ENCODE results near the gene SEC24D. TPM values are rescaled to one million over a fixed set of nuclear protein-coding genes. Genes with fewer than 3 reads are reported as not detected.
A peak's percentile ranks its signal among the peaks of the same experiment; 100 is the strongest.

SEC24D gene
- polyA plus RNA-seq, 1 experiment = 80.3 TPM

DNA sequence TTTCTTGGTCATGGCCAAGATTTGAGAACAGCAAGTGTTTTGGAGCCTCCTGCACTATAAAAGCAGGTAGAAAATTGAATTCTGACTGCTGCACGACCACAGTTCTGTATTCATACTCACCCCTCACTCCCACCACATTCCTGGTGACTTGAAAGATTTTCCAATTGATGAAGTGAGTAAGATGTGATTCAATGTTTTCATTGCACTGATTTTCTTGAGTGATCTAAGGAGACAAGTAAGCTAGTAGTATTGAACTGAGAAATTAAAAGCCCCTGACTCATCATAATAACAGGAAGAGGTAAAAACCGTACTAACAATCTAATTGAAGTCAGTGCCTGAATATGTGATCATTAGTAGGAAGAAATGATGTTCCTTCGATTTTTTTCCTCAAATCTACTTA, 6.1 kb upstream of the SEC24D start:
- no peaks in the 10 kb centered on the region for H3K36me3 ChIP-seq (ENCODE audit: control insufficient read depth, insufficient read depth, low read length)
- ChIA-PET CTCF (interaction anchor here (1.0 kb wide), 1 partner anchor 42 kb away, joined by 3 read pairs; no protein-coding TSS in a partner anchor), POLR2A (no interaction called here)
- no peak overlapping the region for H3K4me3 ChIP-seq (ENCODE audit: low read depth, low read length)
- DNase-seq (ENCODE audit: low read depth) = no peak
- H3K27me3 ChIP-seq (ENCODE audit: control insufficient read depth, insufficient read depth, low read length) = no peaks in the 10 kb centered on the region
- TF ChIP-seq, protein P1, sequence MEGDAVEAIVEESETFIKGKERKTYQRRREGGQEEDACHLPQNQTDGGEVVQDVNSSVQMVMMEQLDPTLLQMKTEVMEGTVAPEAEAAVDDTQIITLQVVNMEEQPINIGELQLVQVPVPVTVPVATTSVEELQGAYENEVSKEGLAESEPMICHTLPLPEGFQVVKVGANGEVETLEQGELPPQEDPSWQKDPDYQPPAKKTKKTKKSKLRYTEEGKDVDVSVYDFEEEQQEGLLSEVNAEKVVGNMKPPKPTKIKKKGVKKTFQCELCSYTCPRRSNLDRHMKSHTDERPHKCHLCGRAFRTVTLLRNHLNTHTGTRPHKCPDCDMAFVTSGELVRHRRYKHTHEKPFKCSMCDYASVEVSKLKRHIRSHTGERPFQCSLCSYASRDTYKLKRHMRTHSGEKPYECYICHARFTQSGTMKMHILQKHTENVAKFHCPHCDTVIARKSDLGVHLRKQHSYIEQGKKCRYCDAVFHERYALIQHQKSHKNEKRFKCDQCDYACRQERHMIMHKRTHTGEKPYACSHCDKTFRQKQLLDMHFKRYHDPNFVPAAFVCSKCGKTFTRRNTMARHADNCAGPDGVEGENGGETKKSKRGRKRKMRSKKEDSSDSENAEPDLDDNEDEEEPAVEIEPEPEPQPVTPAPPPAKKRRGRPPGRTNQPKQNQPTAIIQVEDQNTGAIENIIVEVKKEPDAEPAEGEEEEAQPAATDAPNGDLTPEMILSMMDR (IDR thresholded peaks at IDR 0.05; ENCODE audit: insufficient read depth, low read depth, low read length) = no peak

DNA sequence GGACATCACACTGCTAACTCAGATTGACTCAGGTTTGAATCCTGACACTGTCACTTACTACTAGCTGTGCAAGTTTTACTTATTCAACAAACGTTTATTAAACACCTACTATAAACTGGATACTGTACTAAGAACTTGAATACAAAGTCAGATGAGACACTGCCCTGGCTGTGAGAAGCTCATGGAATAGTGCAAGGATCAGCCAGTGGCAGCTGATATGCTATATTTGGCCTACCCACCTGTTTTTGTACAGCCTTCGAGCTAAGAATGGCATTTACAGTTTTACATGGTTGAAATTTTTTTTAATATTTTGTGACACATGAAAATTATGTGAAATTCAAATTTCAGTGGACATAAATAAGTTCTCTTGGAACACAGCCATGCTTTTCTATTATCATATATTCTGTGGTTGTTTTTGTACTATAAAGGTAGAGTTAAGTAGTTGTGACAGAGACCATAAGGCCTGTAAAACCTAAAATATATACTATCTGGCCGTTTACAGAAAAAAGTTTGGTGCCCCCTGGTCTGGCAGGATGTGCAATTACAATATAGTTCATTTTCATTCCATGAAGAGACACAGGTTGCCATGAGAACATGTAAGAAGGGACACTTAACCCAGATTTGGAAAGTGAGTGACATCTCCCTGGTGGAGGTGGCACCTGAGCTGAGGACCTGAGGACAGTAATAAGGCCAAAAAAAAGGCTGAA, 3.4 kb upstream of the SEC24D start:
- Histone ChIP-seq H3K4me3 (ENCODE audit: low read depth, low read length) (no peak overlapping the region), H3K27me3 (ENCODE audit: control insufficient read depth, insufficient read depth, low read length) (no peaks in the 10 kb centered on the region), H3K36me3 (ENCODE audit: control insufficient read depth, insufficient read depth, low read length) (no peaks in the 10 kb centered on the region)
- ChIA-PET POLR2A (no interaction called here), CTCF (interaction anchor here (1.6 to 2.2 kb wide), 2 partner anchors 11 to 26 kb away, joined by 5 to 6 read pairs; no protein-coding TSS in a partner anchor)
- TF ChIP-seq, protein P1 (IDR thresholded peaks at IDR 0.05; ENCODE audit: insufficient read depth, low read depth, low read length) = no peak
- no peak for DNase-seq (ENCODE audit: low read depth)

DNA sequence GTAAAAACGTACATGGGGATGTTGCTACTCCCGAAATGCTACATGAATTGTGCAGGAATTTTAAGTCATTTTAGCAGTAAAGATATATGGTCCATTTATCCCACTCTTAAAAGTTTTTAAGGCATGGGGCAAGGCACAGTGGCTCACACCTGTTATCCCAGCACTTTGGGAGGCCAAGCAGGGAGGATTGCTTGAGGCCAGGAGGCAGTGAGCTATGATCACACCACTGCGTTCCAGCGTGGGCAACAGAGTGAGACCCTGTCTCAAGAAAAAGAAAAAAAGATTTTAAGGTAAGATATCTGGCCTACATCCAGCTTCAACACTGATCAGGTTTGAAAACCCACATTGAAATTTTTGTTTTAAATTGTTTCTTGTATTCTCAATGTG, 1.2 kb upstream of the SEC24D start:
- ChIA-PET CTCF (interaction anchor here (2.9 to 3.0 kb wide), 2 partner anchors 10 to 28 kb away, joined by 10 to 15 read pairs; no protein-coding TSS in a partner anchor), POLR2A (interaction anchor here (0.7 kb wide), 1 partner anchor 127 kb away, joined by 5 read pairs; no protein-coding TSS in a partner anchor)
- no peak for DNase-seq (ENCODE audit: low read depth)
- Histone ChIP-seq H3K36me3 (ENCODE audit: control insufficient read depth, insufficient read depth, low read length) (peaks cover 6% of the 10 kb centered on the region), H3K4me3 (ENCODE audit: low read depth, low read length) (no peak overlapping the region; the same call in 1 of the 2 replicates), H3K27me3 (ENCODE audit: control insufficient read depth, insufficient read depth, low read length) (no peaks in the 10 kb centered on the region)
- TF ChIP-seq, protein P1 (IDR thresholded peaks at IDR 0.05; ENCODE audit: insufficient read depth, low read depth, low read length) = no peak

DNA sequence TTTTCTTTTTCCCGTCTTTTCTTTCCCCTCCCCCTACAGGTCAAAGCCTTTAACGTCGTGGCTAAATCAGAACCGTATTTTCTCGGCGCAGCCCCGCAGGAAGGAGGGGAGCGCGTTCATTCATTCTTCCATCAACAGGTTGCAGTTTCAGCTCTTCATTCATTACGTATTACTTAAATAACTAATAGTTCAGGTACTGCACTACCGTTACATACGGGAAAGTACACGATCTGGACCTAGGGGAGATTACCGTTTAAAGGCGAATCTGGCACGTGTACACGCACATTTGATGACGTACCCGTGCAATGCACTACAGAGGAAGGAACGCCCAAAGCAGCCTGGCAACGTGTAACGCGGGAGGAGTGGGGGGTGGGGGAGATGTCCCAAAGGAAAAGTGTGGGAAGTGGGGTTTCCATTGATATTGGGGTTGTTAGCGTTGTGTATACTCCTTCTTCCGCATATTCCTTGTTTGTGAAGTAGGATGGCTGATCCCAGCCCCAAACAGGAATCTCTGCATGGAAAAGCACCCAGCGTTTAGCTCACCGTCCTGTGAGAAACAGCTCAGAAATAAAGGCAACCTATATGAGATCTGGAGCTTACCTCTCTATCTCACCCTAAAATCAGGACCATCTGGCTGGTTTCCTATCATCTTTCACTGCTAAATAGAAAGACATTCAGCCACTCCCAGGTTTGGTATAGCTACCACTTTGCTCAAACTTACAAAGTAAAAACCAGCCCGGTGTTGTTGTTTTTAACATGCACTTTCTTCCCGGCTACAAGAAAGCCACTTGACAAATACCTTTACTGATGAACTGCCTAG, 585 bp upstream of the SEC24D start:
- H3K36me3 ChIP-seq (ENCODE audit: control insufficient read depth, insufficient read depth, low read length) = peaks cover 9% of the 10 kb centered on the region
- no peaks in the 10 kb centered on the region for H3K27me3 ChIP-seq (ENCODE audit: control insufficient read depth, insufficient read depth, low read length)
- TF ChIP-seq, protein P1 (IDR thresholded peaks at IDR 0.05; ENCODE audit: insufficient read depth, low read depth, low read length) = no peak
- peak overlapping the region; percentile 93 for H3K4me3 ChIP-seq (ENCODE audit: low read depth, low read length)
- ChIA-PET CTCF (interaction anchor here (2.9 to 3.0 kb wide), 2 partner anchors 10 to 29 kb away, joined by 10 to 15 read pairs; no protein-coding TSS in a partner anchor), POLR2A (interaction anchor here (0.7 kb wide), 1 partner anchor 127 kb away, joined by 5 read pairs; no protein-coding TSS in a partner anchor)
- no peak for DNase-seq (ENCODE audit: low read depth)

Data from BJ (cell line).